Loucy (cell line): ENCODE data around the gene RIPK4.

Experiments
- EZH2phosphoT487 ChIP-seq: fragments of 200-600 bp; IDR thresholded peaks from 2 replicates; pipeline ENCODE4 v1.6.1; 2018; ENCODE audit warnings: antibody characterized with exemption, mild to moderate bottlenecking, moderate library complexity, borderline replicate concordance
- TF ChIP-seq, protein P1 (sequence below): fragments of 200-600 bp; sonication (generic); conservative IDR thresholded peaks from 2 replicates; pipeline ENCODE4 v1.5.1; 2014; ENCODE audit warnings: mild to moderate bottlenecking, antibody characterized with exemption, low read length

- TF ChIP-seq, protein P1, sequence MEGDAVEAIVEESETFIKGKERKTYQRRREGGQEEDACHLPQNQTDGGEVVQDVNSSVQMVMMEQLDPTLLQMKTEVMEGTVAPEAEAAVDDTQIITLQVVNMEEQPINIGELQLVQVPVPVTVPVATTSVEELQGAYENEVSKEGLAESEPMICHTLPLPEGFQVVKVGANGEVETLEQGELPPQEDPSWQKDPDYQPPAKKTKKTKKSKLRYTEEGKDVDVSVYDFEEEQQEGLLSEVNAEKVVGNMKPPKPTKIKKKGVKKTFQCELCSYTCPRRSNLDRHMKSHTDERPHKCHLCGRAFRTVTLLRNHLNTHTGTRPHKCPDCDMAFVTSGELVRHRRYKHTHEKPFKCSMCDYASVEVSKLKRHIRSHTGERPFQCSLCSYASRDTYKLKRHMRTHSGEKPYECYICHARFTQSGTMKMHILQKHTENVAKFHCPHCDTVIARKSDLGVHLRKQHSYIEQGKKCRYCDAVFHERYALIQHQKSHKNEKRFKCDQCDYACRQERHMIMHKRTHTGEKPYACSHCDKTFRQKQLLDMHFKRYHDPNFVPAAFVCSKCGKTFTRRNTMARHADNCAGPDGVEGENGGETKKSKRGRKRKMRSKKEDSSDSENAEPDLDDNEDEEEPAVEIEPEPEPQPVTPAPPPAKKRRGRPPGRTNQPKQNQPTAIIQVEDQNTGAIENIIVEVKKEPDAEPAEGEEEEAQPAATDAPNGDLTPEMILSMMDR: no peak
- TF ChIP-seq EZH2phosphoT487: no peak
Measured at GRCh38 chr21:41741253-41742072, 25.4 kb downstream of the RIPK4 start.
